Central memory CD8-positive, alpha-beta T cell (primary cell): Measurements from ENCODE around the gene BCL7C.

ENCODE experiments used
- ATAC-seq: fragments of 150-1000 bp; cut with Tn5 transposase; replicated peaks from 2 replicates; pipeline ENCODE4 v1.10.0; 2022; ENCODE audit warnings: mild to moderate bottlenecking, moderate FRiP score, moderate number of reproducible peaks; ENCODE audit not compliant: poor library complexity, severe bottlenecking; ENCODE audit errors: extremely low read depth
- DNase-seq, 2 donors: peaks; one replicate each; pipeline ENCODE4 v3.0.0; 2021; ENCODE audit warnings: low spot score in 2 of 2
- H3K27ac Mint-ChIP-seq: one replicate; pipeline ENCODE4 v1.8.0; 2022; ENCODE audit warnings: low read depth, mild to moderate bottlenecking, moderate library complexity, mixed read lengths
- H3K27me3 Mint-ChIP-seq: one replicate; pipeline ENCODE4 v1.8.0; 2022; ENCODE audit warnings: mixed read lengths
- H3K36me3 Mint-ChIP-seq: one replicate; pipeline ENCODE4 v1.8.0; 2022; ENCODE audit warnings: mild to moderate bottlenecking, moderate library complexity, mixed read lengths; ENCODE audit not compliant: insufficient read depth
- H3K4me1 Mint-ChIP-seq: one replicate; pipeline ENCODE4 v1.8.0; 2022; ENCODE audit warnings: mixed read lengths
- H3K4me3 Mint-ChIP-seq: one replicate; pipeline ENCODE4 v1.8.0; 2022; ENCODE audit warnings: mild to moderate bottlenecking, moderate library complexity, mixed read lengths
- H3K9me3 Mint-ChIP-seq: one replicate; pipeline ENCODE4 v1.8.0; 2022; ENCODE audit warnings: mixed read lengths

BCL7C gene

GRCh38 chr16:30858829-30859423 lies 35.0 kb downstream of the BCL7C start:
- no peaks in the 10 kb centered on the region for H3K36me3 Mint-ChIP-seq
- no peaks in the 10 kb centered on the region for H3K27me3 Mint-ChIP-seq
- DNase-seq, result no peak
- no peak overlapping the region for H3K27ac Mint-ChIP-seq
- no peak for ATAC-seq
- no peaks in the 10 kb centered on the region for H3K4me1 Mint-ChIP-seq
- no peak overlapping the region for H3K4me3 Mint-ChIP-seq
- no peaks in the 10 kb centered on the region for H3K9me3 Mint-ChIP-seq

DNA sequence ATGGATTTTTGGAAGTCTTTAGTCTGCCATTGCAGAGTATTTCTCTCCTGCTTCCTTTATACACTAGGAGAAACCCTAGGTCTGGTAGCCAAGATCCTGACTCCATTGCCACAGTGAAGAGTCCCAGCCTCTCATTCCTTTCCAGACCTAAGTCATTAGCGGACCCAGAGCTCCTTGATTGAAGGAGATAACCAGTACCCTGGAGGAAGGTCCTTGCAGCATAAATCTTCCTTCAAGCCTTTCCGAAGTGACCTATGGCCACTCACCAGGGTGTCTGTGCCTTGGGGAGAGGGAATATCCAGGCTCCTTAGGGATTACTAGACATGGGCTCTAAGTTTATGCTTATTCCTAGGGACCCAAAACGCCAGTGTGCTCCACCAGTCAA lies 35.8 kb downstream of the BCL7C start:
- H3K4me3 Mint-ChIP-seq, result no peak overlapping the region
- no peaks in the 10 kb centered on the region for H3K9me3 Mint-ChIP-seq
- no peak for ATAC-seq
- no peaks in the 10 kb centered on the region for H3K27me3 Mint-ChIP-seq
- H3K27ac Mint-ChIP-seq, result no peak overlapping the region
- DNase-seq, result no peak
- no peaks in the 10 kb centered on the region for H3K36me3 Mint-ChIP-seq
- H3K4me1 Mint-ChIP-seq, result no peaks in the 10 kb centered on the region

GRCh38 chr16:30853758-30854157 lies 40.1 kb downstream of the BCL7C start:
- no peaks in the 10 kb centered on the region for H3K4me1 Mint-ChIP-seq
- H3K27me3 Mint-ChIP-seq, result no peaks in the 10 kb centered on the region
- no peak overlapping the region for H3K4me3 Mint-ChIP-seq
- no peaks in the 10 kb centered on the region for H3K36me3 Mint-ChIP-seq
- ATAC-seq (no peak), DNase-seq (no peak)
- no peak overlapping the region for H3K27ac Mint-ChIP-seq
- H3K9me3 Mint-ChIP-seq, result no peaks in the 10 kb centered on the region

DNA sequence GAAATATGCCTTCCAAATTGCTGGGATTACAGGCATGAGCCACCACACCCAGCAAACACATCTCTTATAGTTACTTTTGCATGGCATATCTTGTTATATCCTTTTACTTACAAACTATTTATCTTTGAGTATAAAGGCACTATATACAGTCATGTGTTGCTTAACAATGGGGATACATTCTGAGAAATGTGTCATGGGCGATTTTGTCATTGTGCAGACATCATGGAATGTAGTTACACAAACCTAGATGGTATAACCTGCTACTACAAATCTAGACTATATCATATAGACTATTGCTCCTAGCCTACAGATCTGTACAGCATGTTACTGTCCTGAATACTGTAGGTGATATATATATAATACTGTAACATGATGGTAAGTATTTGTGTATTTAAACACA lies 43.6 kb downstream of the BCL7C start:
- no peaks in the 10 kb centered on the region for H3K9me3 Mint-ChIP-seq
- no peak overlapping the region for H3K27ac Mint-ChIP-seq
- no peak for ATAC-seq
- H3K4me3 Mint-ChIP-seq, result no peak overlapping the region
- H3K4me1 Mint-ChIP-seq, result peaks cover under 1% of the 10 kb centered on the region
- H3K27me3 Mint-ChIP-seq, result no peaks in the 10 kb centered on the region
- no peak for DNase-seq
- H3K36me3 Mint-ChIP-seq, result no peaks in the 10 kb centered on the region

DNA sequence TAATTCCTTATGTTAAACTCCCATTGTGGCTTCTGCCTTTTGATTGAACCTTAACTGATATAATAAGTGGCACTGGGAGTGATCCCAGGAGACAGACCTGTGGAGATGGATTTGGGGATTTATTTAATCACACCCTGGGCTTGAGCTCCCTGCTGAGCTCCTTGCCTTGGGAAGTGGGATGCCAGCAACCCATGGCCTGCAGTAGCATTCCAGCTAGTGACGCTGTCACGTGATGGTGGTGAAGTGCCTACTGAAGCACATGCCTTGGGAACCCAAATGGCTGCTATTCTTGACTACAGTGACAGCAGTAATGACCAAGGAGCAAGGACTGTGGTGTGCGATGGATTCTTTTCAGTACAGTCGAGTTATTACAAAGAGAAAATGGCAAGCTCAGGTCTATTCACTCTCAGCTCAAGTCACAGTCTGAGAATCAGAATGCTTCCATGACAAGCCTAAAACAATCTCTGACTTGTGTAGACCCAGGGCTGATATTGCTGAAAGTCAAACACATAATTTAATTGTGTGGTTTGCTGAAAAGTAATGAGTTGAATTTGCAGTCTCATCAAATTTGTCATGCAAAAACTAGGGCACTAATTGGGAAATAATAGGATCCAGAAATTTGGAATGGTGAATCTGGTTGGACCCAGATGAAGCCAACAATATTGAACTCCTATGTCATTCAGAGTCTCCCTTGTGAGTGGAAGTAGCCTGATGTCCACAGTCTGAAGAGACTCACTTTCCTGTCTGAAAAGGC lies 47.1 kb downstream of the BCL7C start:
- DNase-seq (no peak), ATAC-seq (no peak)
- Mint-ChIP-seq H3K4me3 (no peak overlapping the region), H3K36me3 (no peaks in the 10 kb centered on the region), H3K9me3 (no peaks in the 10 kb centered on the region), H3K27ac (no peak overlapping the region), H3K4me1 (peaks cover 8% of the 10 kb centered on the region), H3K27me3 (no peaks in the 10 kb centered on the region)

DNA sequence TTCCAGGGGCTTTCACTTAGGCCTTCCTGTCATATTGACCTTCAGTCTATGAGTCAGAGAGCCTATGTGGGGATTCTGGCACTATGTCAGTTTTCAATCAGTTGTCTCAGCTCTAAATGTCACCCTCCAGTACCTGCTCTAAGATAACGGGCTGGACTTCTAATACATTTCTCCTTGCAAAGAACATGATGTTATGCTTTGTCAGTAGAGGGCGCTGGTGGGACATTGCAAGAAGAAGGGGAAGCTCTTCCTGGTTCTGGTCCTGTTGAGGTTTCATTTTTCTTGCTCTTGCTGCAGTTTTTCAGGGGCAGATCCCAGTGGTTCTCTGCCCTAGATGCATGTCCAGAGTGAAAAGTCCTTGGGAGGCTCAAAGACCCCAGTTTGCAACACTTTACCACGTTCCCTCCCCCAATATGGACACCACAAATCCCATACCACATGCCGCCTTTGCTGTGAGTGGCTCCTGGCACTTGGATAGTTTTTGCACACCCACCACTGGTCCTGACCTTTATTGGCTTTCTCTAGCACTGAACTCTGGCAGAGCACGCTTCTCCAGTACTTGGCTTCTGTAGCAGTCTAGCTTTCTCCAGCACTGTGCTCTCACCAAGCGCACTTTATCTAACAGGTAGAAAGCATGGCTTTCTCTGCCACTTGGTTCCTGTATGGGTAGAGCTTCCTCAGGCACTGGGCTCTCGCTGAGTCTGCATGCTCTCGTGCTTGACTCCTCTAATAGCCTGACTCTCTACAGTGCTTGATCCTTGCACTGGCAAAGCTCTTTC lies 49.0 kb downstream of the BCL7C start:
- peak overlapping the region; percentile 20 for H3K4me3 Mint-ChIP-seq
- H3K9me3 Mint-ChIP-seq, result no peaks in the 10 kb centered on the region
- DNase-seq, result peak; percentile 65 to 72
- H3K27ac Mint-ChIP-seq, result no peak overlapping the region
- peaks cover 8% of the 10 kb centered on the region for H3K4me1 Mint-ChIP-seq
- H3K36me3 Mint-ChIP-seq, result no peaks in the 10 kb centered on the region
- ATAC-seq, result peak; percentile 85
- no peaks in the 10 kb centered on the region for H3K27me3 Mint-ChIP-seq

- Mint-ChIP-seq H3K36me3 (no peaks in the 10 kb centered on the region), H3K27me3 (no peaks in the 10 kb centered on the region), H3K9me3 (no peaks in the 10 kb centered on the region), H3K27ac (no peak overlapping the region), H3K4me1 (peaks cover 8% of the 10 kb centered on the region), H3K4me3 (no peak overlapping the region)
- DNase-seq (no peak), ATAC-seq (no peak)
Observed at GRCh38 chr16:30844346-30844670, 49.6 kb downstream of the BCL7C start.

DNA sequence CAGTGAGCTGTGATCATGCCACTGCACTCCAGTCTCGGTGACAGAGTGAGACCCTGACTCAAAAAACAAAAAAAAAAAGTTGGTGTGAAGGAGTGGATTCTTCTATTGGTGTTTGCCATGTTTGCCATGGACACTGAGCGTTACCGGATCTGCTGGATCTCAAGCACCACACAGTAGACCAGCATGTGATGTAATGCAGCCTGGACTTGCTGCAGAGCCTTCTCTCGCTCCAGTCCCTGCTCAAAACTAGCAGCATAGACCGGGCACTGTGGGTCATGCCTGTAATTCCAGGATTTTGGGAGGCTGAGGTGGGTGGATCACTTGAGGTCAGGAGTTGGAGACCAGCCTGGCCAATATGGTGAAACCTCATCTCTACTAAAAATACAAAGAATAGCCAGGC lies 50.4 kb downstream of the BCL7C start:
- no peak for DNase-seq
- ATAC-seq, result no peak
- Mint-ChIP-seq H3K27me3 (no peaks in the 10 kb centered on the region), H3K9me3 (no peaks in the 10 kb centered on the region), H3K36me3 (no peaks in the 10 kb centered on the region), H3K27ac (no peak overlapping the region), H3K4me1 (peaks cover 8% of the 10 kb centered on the region), H3K4me3 (no peak overlapping the region)

DNA sequence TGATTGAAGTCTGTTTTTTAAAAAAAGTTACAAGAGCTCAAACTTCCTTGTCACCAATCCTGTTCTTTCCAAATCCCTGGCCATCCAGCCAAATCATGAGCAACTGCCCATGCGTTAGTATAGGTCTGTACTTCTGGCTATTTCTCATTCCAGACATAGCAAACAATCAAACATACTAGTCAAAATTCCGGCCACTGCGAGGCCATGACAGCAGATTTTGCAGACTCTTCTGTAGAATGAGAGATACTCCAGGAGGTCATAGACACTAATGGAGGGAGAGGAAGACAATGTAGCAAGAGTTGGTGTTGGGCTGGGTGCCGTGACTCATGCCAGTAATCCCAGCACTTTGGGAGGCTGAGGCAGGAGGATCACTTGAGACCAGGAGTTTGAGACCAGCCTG lies 50.9 kb downstream of the BCL7C start:
- no peaks in the 10 kb centered on the region for H3K36me3 Mint-ChIP-seq
- ATAC-seq (no peak), DNase-seq (no peak)
- no peaks in the 10 kb centered on the region for H3K27me3 Mint-ChIP-seq
- H3K4me1 Mint-ChIP-seq, result peaks cover 8% of the 10 kb centered on the region
- no peak overlapping the region for H3K27ac Mint-ChIP-seq
- H3K9me3 Mint-ChIP-seq, result no peaks in the 10 kb centered on the region
- no peak overlapping the region for H3K4me3 Mint-ChIP-seq

GRCh38 chr16:30841332-30841731 lies 52.5 kb downstream of the BCL7C start:
- ATAC-seq (no peak), DNase-seq (no peak)
- H3K27ac Mint-ChIP-seq, result no peak overlapping the region
- no peaks in the 10 kb centered on the region for H3K9me3 Mint-ChIP-seq
- H3K4me1 Mint-ChIP-seq, result peaks cover 8% of the 10 kb centered on the region
- no peak overlapping the region for H3K4me3 Mint-ChIP-seq
- no peaks in the 10 kb centered on the region for H3K36me3 Mint-ChIP-seq
- no peaks in the 10 kb centered on the region for H3K27me3 Mint-ChIP-seq

DNA sequence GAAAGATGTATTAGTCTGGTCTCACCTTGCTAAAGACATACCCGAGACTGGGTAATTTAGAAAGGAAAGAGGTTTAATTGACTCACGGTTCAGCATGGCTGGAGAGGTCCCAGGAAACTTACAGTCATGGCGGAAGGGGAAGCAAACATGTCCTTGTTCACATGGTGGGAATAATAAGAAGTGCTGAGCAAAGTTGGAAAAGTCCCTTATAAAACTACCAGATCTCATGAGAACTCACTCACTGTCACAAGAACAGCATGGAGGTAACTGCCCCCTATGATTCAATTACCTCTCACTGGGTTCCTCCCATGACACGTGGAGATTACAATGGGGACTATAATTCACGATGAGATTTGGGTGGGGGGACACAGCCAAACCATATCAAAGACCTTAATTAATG lies 53.3 kb downstream of the BCL7C start:
- Mint-ChIP-seq H3K36me3 (no peaks in the 10 kb centered on the region), H3K4me3 (no peak overlapping the region), H3K9me3 (no peaks in the 10 kb centered on the region), H3K27ac (no peak overlapping the region), H3K27me3 (no peaks in the 10 kb centered on the region), H3K4me1 (peaks cover 8% of the 10 kb centered on the region)
- ATAC-seq, result no peak
- DNase-seq, result no peak

DNA sequence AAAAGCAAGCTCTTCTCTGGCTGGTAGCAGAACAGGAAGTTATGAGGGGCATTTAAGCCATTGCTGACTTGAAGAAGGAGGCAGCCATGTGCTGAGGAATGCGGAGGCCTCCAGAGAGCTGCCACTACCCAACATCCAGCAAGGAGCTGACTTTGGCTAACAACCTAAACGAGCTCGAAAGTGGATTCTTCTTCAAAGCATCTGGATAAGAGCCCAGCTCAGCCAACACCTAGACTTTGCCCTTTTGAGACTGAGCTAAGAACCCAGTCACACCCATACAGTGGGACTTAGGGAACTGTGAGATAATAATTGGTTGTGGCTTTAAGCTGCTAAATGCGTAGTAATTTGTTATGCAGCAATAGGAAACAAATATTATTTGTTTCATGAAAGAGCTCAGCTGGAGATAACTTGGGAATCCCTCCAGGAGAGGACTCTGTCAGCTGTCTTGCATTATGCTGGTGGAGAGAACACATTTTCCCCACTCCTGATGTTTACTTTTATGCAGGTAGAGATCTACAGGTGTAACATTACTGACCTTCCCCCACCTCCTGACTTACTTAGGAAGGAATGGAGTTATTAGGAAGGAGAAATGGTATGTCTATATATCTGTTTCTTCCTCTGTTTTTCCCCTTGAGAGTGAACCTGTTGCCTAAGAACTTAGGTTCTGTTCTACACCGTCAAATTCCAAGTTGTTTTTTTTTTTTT lies 54.2 kb downstream of the BCL7C start:
- peaks cover 2% of the 10 kb centered on the region for H3K4me1 Mint-ChIP-seq
- no peaks in the 10 kb centered on the region for H3K27me3 Mint-ChIP-seq
- H3K27ac Mint-ChIP-seq, result no peak overlapping the region

More for the DNA sequence above, 54.2 kb downstream of the BCL7C start:
- ATAC-seq (no peak), DNase-seq (no peak)
- H3K36me3 Mint-ChIP-seq, result no peaks in the 10 kb centered on the region
- H3K9me3 Mint-ChIP-seq, result no peaks in the 10 kb centered on the region
- H3K4me3 Mint-ChIP-seq, result no peak overlapping the region
